GM23338 (cell line): ENCODE data around the gene UVSSA. TPM values are rescaled to one million over a fixed set of nuclear protein-coding genes. Genes with fewer than 3 reads are reported as not detected.

Experiments used
- ATAC-seq: fragments of 200-7000 bp; cut with Tn5 transposase; 3 replicates; pipeline ENCODE4 v1.9.1; 2020
- DNase-seq: peaks from one replicate; pipeline ENCODE4 v3.0.0-alpha.2; 2015; ENCODE audit warnings: low spot score
- H2AFZ ChIP-seq: fragments of 200-600 bp; sonication (generic); 2 replicates; pipeline ENCODE4 v1.8.0; 2016; ENCODE audit warnings: antibody characterized with exemption, mild to moderate bottlenecking, moderate library complexity
- H3F3A ChIP-seq: fragments of 200-600 bp; sonication (generic); replicated peaks from 2 replicates; pipeline ENCODE4 v1.8.0; 2017; ENCODE audit warnings: antibody characterized with exemption, mixed run types, low read depth
- H3K27ac ChIP-seq: fragments of 200-600 bp; sonication (generic); 2 replicates; pipeline ENCODE4 v1.6.1; 2016; ENCODE audit warnings: low read depth
- H3K27me3 ChIP-seq: fragments of 200-600 bp; sonication (generic); 2 replicates; pipeline ENCODE4 v1.8.0; 2016; ENCODE audit warnings: mild to moderate bottlenecking, mixed run types, moderate library complexity; ENCODE audit not compliant: insufficient read depth
- H3K36me3 ChIP-seq: fragments of 200-600 bp; sonication (generic); 2 replicates; pipeline ENCODE4 v1.8.0; 2016; ENCODE audit warnings: mild to moderate bottlenecking; ENCODE audit not compliant: insufficient read depth
- H3K4me1 ChIP-seq: fragments of 200-600 bp; sonication (generic); 2 replicates; pipeline ENCODE4 v1.8.0; 2016; ENCODE audit warnings: mild to moderate bottlenecking, moderate library complexity; ENCODE audit not compliant: insufficient read depth
- H3K4me2 ChIP-seq: fragments of 200-600 bp; sonication (generic); 2 replicates; pipeline ENCODE4 v1.7.1; 2017; ENCODE audit warnings: mixed run types
- H3K4me3 ChIP-seq: fragments of 200-600 bp; sonication (generic); 2 replicates; pipeline ENCODE4 v1.6.1; 2016; ENCODE audit warnings: mixed run types
- H3K79me2 ChIP-seq: fragments of 200-600 bp; sonication (generic); replicated peaks from 2 replicates; pipeline ENCODE4 v1.8.0; 2017; ENCODE audit warnings: mild to moderate bottlenecking; ENCODE audit not compliant: insufficient read depth
- H3K9me2 ChIP-seq: fragments of 200-600 bp; sonication (generic); 2 replicates; pipeline ENCODE4 v1.8.0; 2017; ENCODE audit not compliant: insufficient read depth
- H4K20me1 ChIP-seq: fragments of 200-600 bp; sonication (generic); replicated peaks from 2 replicates; pipeline ENCODE4 v1.8.0; 2017; ENCODE audit warnings: mild to moderate bottlenecking; ENCODE audit not compliant: insufficient read depth
- H3K27ac Mint-ChIP-seq: 2 replicates; pipeline ENCODE4 v1.8.0; 2020; ENCODE audit warnings: inconsistent platforms, mild to moderate bottlenecking, moderate library complexity, mixed read lengths
- H3K27me3 Mint-ChIP-seq: 3 replicates; pipeline ENCODE4 v1.8.0; 2022; ENCODE audit warnings: low read depth, mild to moderate bottlenecking, moderate library complexity, mixed read lengths, inconsistent platforms; ENCODE audit not compliant: insufficient read depth, poor library complexity
- H3K36me3 Mint-ChIP-seq: 3 replicates; pipeline ENCODE4 v1.8.0; 2021; ENCODE audit warnings: low read depth, mild to moderate bottlenecking, inconsistent platforms, moderate library complexity, mixed read lengths
- H3K4me1 Mint-ChIP-seq: 3 replicates; pipeline ENCODE4 v1.8.0; 2020; ENCODE audit warnings: mild to moderate bottlenecking, inconsistent platforms, mixed read lengths
- H3K4me3 Mint-ChIP-seq: 3 replicates; pipeline ENCODE4 v1.8.0; 2021; ENCODE audit warnings: moderate library complexity, mild to moderate bottlenecking, inconsistent platforms, mixed read lengths
- H3K9me3 Mint-ChIP-seq: 3 replicates; pipeline ENCODE4 v1.8.0; 2020; ENCODE audit warnings: moderate library complexity, mild to moderate bottlenecking, inconsistent platforms, mixed read lengths
- CREB1 ChIP-seq: fragments of 250-450 bp; sonication (Bioruptor Pico); IDR thresholded peaks from 2 replicates; pipeline ENCODE4 v1.5.0; 2020; ENCODE audit warnings: low read depth, mild to moderate bottlenecking, moderate library complexity
- EZH2 ChIP-seq: fragments of 200-600 bp; sonication (generic); IDR thresholded peaks from one replicate; pipeline ENCODE4 v1.8.0; 2017; ENCODE audit warnings: antibody characterized with exemption, mild to moderate bottlenecking, low read depth; ENCODE audit not compliant: unreplicated experiment
- JUNB ChIP-seq: IDR thresholded peaks from one replicate; pipeline ENCODE4 v1.6.1; 2016; ENCODE audit warnings: antibody characterized with exemption; ENCODE audit not compliant: unreplicated experiment
- NANOG ChIP-seq: IDR thresholded peaks from 2 replicates; pipeline ENCODE4 v1.6.1; 2016; ENCODE audit warnings: antibody characterized with exemption, borderline replicate concordance
- STAT1 ChIP-seq: IDR thresholded peaks from one replicate; pipeline ENCODE4 v1.6.1; 2016; ENCODE audit warnings: antibody characterized with exemption; ENCODE audit not compliant: unreplicated experiment
- ZNF114 ChIP-seq: fragments of 250-450 bp; sonication (Bioruptor Pico); IDR thresholded peaks from 2 replicates; pipeline ENCODE4 v1.5.0; 2020; ENCODE audit warnings: mild to moderate bottlenecking, moderate library complexity
- ZNF331 ChIP-seq: fragments of 250-450 bp; sonication (Bioruptor Pico); IDR thresholded peaks from 2 replicates; pipeline ENCODE4 v1.5.0; 2020; ENCODE audit warnings: low read depth, mild to moderate bottlenecking, moderate library complexity
- polyA plus RNA-seq: library from polyadenylated mRNA; unstranded; fragments of >200 nt; fragmentation: Nextera tagmentation; extraction: Ambion mirVana; gene quantifications from 2 replicates; pipeline ENCODE4 v1.2.1, GENCODE V29; 2016
- total RNA-seq: library from RNA; depleted of rRNA; stranded (reverse); fragments of >200 nt; shearing (Covaris generic); gene quantifications from 2 replicates; pipeline ENCODE4 v1.2.3, GENCODE V29; 2014
- TF ChIP-seq, protein P1 (sequence below), 2 experiments: fragments of 200-600 bp in 1 of 2; sonication (generic) in 1 of 2; conservative IDR thresholded peaks; 2 replicates each; pipeline versions ENCODE4 v1.5.1 to v1.6.1; 2016 to 2017; ENCODE audit warnings: antibody characterized with exemption in 2 of 2, low read depth in 2 of 2, mild to moderate bottlenecking in 2 of 2, moderate library complexity in 1 of 2
- TF ChIP-seq, protein P2 (sequence below): IDR thresholded peaks from one replicate; pipeline ENCODE4 v1.6.1; 2018; ENCODE audit warnings: antibody characterized with exemption; ENCODE audit not compliant: unreplicated experiment
- TF ChIP-seq, protein P3 (sequence below): IDR thresholded peaks from 2 replicates; pipeline ENCODE4 v1.6.1; 2016; ENCODE audit warnings: antibody characterized with exemption

The UVSSA gene
- total and polyA plus RNA-seq, 2 experiments from 2014 or later = 6.5 to 27.7 TPM

DNA sequence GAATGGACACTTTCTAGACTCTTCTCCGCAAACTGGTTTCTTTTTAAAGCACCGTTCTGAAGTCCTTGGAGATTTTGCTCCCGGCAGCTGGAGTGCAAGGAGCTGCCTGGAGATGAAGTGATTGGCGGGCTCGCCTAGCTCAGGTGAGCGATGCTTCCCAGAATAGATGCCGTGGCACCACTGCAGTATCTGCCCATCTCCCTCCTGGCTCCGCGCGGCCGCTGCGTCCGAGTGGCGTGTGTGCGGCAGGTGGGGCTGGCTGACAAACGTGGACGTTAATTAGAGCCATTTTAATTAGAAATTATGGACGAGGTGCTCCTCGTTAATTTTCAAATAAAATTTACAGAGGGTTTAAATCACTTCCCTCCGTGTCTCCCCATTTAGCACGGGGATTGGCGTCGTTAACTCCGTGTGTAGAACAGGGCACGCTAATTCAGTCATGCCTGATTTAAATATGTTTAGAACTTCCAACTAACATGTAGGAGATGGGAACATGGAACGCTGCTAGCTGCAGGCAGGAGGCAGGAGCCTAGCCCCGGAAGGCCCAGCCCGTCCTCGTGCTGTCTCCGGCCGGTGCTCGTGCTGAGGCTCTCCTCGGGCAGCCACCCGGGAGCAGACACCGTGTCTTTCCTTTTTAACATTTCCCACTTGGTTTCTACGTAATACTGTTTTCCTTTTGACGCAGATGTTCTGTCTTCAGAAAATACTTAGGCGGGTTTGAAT lies 11.6 kb downstream of the UVSSA start (continued):
- TF ChIP-seq, protein P1, sequence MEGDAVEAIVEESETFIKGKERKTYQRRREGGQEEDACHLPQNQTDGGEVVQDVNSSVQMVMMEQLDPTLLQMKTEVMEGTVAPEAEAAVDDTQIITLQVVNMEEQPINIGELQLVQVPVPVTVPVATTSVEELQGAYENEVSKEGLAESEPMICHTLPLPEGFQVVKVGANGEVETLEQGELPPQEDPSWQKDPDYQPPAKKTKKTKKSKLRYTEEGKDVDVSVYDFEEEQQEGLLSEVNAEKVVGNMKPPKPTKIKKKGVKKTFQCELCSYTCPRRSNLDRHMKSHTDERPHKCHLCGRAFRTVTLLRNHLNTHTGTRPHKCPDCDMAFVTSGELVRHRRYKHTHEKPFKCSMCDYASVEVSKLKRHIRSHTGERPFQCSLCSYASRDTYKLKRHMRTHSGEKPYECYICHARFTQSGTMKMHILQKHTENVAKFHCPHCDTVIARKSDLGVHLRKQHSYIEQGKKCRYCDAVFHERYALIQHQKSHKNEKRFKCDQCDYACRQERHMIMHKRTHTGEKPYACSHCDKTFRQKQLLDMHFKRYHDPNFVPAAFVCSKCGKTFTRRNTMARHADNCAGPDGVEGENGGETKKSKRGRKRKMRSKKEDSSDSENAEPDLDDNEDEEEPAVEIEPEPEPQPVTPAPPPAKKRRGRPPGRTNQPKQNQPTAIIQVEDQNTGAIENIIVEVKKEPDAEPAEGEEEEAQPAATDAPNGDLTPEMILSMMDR (conservative IDR thresholded peaks at IDR 0.05; ENCODE audit: low read depth in 2 of 2) = no peak
- TF ChIP-seq CREB1 (no peak), JUNB (no peak), STAT1 (no peak), ZNF114 (no peak), ZNF331 (CRISPR knock-in tag) (no peak), EZH2 (no peak)
- TF ChIP-seq, protein P2, sequence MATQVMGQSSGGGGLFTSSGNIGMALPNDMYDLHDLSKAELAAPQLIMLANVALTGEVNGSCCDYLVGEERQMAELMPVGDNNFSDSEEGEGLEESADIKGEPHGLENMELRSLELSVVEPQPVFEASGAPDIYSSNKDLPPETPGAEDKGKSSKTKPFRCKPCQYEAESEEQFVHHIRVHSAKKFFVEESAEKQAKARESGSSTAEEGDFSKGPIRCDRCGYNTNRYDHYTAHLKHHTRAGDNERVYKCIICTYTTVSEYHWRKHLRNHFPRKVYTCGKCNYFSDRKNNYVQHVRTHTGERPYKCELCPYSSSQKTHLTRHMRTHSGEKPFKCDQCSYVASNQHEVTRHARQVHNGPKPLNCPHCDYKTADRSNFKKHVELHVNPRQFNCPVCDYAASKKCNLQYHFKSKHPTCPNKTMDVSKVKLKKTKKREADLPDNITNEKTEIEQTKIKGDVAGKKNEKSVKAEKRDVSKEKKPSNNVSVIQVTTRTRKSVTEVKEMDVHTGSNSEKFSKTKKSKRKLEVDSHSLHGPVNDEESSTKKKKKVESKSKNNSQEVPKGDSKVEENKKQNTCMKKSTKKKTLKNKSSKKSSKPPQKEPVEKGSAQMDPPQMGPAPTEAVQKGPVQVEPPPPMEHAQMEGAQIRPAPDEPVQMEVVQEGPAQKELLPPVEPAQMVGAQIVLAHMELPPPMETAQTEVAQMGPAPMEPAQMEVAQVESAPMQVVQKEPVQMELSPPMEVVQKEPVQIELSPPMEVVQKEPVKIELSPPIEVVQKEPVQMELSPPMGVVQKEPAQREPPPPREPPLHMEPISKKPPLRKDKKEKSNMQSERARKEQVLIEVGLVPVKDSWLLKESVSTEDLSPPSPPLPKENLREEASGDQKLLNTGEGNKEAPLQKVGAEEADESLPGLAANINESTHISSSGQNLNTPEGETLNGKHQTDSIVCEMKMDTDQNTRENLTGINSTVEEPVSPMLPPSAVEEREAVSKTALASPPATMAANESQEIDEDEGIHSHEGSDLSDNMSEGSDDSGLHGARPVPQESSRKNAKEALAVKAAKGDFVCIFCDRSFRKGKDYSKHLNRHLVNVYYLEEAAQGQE = no peak

DNA sequence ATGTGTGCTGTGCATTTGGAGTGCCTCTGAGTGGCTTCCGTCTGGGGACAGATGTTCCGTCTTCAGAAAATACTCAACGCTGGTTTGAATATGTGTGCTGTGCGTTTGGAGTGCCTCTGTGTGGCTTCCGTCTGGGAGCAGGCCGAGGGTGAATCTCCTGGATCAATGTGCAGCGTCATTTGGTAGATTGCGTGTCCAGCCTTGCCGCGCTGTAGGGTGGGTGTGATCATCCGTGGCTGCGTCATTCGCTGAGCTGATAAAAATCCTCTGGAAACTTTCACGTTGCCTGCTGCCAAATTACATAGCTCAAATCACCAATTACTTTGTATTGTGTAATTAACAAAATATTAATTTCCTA lies 12.1 kb downstream of the UVSSA start:
- no peak overlapping the region for H2AFZ ChIP-seq
- H3K4me2 ChIP-seq = no peak overlapping the region
- H3K27ac ChIP-seq = no peak overlapping the region
- peaks cover 3% of the 10 kb centered on the region; the same call in 2 of the 3 replicates for H3K4me1 Mint-ChIP-seq
- H3F3A ChIP-seq = no peaks in the 10 kb centered on the region
- peaks cover 10% of the 10 kb centered on the region for H3K36me3 Mint-ChIP-seq
- no peak overlapping the region for H3K4me3 ChIP-seq
- no peak overlapping the region for H3K4me3 Mint-ChIP-seq
- no peaks in the 10 kb centered on the region for H3K36me3 ChIP-seq
- H3K27me3 ChIP-seq = no peaks in the 10 kb centered on the region
- no peaks in the 10 kb centered on the region for H3K4me1 ChIP-seq
- no peaks in the 10 kb centered on the region for H3K9me2 ChIP-seq
- no peaks in the 10 kb centered on the region for H3K9me3 Mint-ChIP-seq
- no peak overlapping the region for H3K27ac Mint-ChIP-seq
- no peaks in the 10 kb centered on the region for H3K79me2 ChIP-seq
- H3K27me3 Mint-ChIP-seq = peaks cover 2% of the 10 kb centered on the region
- no peaks in the 10 kb centered on the region for H4K20me1 ChIP-seq
- no peak for DNase-seq
- no peak for ATAC-seq
- TF ChIP-seq JUNB (no peak), EZH2 (no peak), NANOG (no peak), CREB1 (no peak), ZNF114 (no peak)
- TF ChIP-seq, protein P3, sequence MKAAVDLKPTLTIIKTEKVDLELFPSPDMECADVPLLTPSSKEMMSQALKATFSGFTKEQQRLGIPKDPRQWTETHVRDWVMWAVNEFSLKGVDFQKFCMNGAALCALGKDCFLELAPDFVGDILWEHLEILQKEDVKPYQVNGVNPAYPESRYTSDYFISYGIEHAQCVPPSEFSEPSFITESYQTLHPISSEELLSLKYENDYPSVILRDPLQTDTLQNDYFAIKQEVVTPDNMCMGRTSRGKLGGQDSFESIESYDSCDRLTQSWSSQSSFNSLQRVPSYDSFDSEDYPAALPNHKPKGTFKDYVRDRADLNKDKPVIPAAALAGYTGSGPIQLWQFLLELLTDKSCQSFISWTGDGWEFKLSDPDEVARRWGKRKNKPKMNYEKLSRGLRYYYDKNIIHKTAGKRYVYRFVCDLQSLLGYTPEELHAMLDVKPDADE = no peak
- TF ChIP-seq, protein P2 = no peak
